ENCODE measurements around the gene VPS37B.

The VPS37B gene

DNA sequence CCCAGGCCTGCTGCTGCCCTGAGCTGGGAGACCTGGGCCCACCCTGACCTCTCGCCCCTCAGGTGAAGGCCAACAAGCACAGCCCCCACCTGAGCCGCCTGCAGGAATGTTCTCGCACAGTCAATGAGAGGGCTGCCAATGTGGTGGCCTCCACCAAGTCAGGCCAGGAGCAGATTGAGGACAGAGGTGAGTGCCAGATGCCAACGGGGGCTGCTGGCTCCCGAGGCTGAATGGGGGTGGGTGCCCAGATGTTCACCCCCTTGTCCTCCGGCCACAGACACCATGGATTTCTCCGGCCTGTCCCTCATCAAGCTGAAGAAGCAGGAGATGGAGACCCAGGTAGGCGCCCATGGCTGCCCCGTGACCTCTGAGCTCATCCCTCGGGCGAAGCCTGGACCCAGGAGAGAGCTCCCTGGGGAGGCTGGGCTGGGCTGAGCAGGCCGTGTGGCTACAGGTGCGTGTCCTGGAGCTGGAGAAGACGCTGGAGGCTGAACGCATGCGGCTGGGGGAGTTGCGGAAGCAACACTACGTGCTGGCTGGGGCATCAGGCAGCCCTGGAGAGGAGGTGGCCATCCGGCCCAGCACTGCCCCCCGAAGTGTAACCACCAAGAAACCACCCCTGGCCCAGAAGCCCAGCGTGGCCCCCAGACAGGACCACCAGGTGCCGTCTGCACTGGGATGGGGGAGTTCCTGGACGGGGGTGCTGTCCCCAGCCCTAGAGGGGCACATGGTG lies 34.9 kb downstream of the VPS37B start:
- Mint-ChIP-seq H3K9me3 (no peaks in the 10 kb centered on the region), H3K27ac (no peak overlapping the region), H3K4me1 (peaks cover 19% of the 10 kb centered on the region), H3K27me3 (ENCODE audit: low read depth, poor library complexity) (no peaks in the 10 kb centered on the region), H3K4me3 (no peak overlapping the region), H3K36me3 (ENCODE audit: low read depth) (peaks cover 8% of the 10 kb centered on the region)
- no peak for DNase-seq
- TF ChIP-seq, protein P1, sequence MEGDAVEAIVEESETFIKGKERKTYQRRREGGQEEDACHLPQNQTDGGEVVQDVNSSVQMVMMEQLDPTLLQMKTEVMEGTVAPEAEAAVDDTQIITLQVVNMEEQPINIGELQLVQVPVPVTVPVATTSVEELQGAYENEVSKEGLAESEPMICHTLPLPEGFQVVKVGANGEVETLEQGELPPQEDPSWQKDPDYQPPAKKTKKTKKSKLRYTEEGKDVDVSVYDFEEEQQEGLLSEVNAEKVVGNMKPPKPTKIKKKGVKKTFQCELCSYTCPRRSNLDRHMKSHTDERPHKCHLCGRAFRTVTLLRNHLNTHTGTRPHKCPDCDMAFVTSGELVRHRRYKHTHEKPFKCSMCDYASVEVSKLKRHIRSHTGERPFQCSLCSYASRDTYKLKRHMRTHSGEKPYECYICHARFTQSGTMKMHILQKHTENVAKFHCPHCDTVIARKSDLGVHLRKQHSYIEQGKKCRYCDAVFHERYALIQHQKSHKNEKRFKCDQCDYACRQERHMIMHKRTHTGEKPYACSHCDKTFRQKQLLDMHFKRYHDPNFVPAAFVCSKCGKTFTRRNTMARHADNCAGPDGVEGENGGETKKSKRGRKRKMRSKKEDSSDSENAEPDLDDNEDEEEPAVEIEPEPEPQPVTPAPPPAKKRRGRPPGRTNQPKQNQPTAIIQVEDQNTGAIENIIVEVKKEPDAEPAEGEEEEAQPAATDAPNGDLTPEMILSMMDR (IDR thresholded peaks at IDR 0.05): no peak

DNA sequence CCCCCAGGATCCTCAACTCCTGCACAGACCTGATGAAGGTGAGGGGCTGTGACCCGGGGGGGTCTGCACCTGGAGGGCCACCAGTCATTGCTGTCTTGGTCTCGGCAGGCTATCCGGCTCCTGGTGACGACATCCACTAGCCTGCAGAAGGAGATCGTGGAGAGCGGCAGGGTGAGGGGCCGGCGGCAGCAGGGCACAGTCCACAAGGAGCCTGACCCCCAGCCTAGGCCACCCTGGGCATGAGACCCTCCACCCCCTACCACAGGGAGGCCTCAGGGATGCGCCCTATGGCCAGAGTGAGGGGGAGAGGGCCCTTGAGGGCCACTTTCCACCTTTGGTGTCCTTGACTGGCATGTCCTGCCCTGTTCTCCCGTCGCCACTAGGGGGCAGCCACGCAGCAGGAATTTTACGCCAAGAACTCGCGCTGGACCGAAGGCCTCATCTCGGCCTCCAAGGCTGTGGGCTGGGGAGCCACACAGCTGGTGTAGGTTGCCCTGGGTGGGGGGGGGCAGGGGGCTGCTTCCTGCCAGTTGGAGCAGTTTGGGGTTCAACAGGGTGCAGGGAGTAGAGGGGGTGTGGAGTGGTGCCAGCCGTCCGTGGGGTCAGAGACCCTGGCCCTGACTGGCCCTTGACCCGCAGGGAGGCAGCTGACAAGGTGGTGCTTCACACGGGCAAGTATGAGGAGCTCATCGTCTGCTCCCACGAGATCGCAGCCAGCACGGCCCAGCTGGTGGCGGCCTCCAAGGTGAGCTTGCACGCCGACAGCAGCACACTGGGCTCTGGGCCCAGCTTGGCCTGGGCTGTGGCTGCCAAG lies 35.7 kb downstream of the VPS37B start:
- no peak overlapping the region for H3K4me3 Mint-ChIP-seq
- peaks cover 24% of the 10 kb centered on the region for H3K4me1 Mint-ChIP-seq
- no peaks in the 10 kb centered on the region for H3K27me3 Mint-ChIP-seq (ENCODE audit: low read depth, poor library complexity)
- H3K9me3 Mint-ChIP-seq: no peaks in the 10 kb centered on the region
- DNase-seq: peak; percentile 87
- peaks cover 8% of the 10 kb centered on the region for H3K36me3 Mint-ChIP-seq (ENCODE audit: low read depth)
- TF ChIP-seq, protein P1 (IDR thresholded peaks at IDR 0.05): peak; percentile 89
- H3K27ac Mint-ChIP-seq: no peak overlapping the region

DNA sequence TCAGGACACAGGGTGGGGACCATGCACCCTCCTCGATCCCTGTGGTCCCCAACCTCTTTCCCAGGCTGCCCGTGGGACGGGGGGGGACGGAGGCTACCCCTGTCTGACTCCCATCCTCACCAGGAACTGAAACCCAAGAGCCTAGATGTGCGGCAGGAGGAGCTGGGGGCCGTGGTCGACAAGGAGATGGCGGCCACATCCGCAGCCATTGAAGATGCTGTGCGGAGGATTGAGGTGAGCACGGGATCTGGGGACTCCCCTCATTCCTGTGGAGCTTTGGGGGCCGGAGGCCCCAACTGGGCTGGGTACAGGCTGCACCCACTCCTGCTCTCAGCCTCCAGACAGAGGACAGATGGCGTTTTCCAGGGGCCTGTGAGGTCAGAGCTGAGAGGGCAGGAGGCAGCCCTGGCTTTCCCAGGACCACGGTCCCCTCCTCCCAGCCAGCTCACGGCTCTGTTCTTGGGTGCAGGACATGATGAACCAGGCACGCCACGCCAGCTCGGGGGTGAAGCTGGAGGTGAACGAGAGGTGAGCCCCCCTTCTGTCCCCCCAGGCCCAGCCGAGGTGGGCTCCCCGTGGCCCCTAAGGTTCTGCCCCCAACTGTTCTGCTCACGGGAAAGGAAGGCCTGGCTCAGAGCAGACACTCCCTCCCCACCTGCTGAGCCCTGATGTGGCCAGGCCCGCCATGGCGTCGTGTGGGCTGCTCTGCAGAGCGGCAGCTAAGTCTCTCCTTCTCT lies 36.5 kb downstream of the VPS37B start:
- Mint-ChIP-seq H3K4me1 (peaks cover 27% of the 10 kb centered on the region), H3K4me3 (no peak overlapping the region), H3K27ac (no peak overlapping the region), H3K36me3 (ENCODE audit: low read depth) (peaks cover 7% of the 10 kb centered on the region), H3K9me3 (no peaks in the 10 kb centered on the region), H3K27me3 (ENCODE audit: low read depth, poor library complexity) (no peaks in the 10 kb centered on the region)
- TF ChIP-seq, protein P1 (IDR thresholded peaks at IDR 0.05): no peak
- no peak for DNase-seq

DNA sequence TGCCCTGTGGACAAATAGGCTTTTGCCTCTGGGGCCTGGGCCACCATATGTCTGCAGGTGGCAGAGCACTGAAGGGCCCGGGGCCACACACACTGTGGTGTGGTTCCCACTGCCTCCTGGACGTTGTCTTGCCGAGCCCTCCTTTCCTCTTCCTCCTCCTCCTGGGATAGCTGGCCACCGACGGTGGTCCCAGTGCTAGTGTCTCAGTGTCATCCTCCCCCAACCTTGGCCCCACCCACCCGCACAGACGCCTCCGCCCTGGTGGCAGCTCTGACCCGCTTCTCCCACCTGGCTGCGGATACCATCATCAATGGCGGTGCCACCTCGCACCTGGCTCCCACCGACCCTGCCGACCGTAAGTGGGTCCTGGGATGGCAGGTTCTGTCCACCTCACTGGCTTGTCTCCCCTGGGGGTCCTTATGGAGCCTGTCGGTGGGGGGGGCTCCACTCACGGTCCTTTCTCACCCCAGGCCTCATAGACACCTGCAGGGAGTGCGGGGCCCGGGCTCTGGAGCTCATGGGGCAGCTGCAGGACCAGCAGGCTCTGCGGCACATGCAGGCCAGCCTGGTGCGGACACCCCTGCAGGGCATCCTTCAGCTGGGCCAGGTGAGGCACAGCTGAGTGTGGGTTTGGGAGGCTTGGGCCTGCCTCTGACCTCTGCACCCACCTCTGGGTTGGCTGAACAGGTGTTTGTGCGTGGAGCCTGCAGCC lies 37.2 kb downstream of the VPS37B start:
- H3K27me3 Mint-ChIP-seq (ENCODE audit: low read depth, poor library complexity): no peaks in the 10 kb centered on the region
- no peaks in the 10 kb centered on the region for H3K9me3 Mint-ChIP-seq
- TF ChIP-seq, protein P1 (IDR thresholded peaks at IDR 0.05): no peak
- peaks cover 4% of the 10 kb centered on the region for H3K36me3 Mint-ChIP-seq (ENCODE audit: low read depth)
- no peak overlapping the region for H3K27ac Mint-ChIP-seq
- no peak overlapping the region for H3K4me3 Mint-ChIP-seq
- no peak for DNase-seq
- peaks cover 34% of the 10 kb centered on the region for H3K4me1 Mint-ChIP-seq

DNA sequence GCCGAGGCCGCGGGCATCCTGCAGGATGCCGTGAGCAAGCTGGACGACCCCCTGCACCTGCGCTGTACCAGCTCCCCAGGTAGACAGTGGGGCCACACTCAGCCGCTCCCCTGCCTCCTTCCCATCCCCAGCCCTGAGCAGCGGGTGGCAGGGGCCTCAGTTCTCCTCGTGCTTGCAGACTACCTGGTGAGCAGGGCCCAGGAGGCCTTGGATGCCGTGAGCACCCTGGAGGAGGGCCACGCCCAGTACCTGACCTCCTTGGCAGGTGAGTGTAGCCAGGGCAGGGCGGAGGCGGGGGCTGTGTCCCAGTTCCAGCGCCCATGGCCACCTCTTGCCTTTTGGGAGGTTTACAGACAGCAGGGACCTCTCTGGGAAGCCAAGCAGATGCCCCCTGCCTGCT lies 37.8 kb downstream of the VPS37B start:
- H3K4me1 Mint-ChIP-seq: peaks cover 33% of the 10 kb centered on the region
- peaks cover 4% of the 10 kb centered on the region for H3K36me3 Mint-ChIP-seq (ENCODE audit: low read depth)
- no peak for DNase-seq
- H3K27me3 Mint-ChIP-seq (ENCODE audit: low read depth, poor library complexity): no peaks in the 10 kb centered on the region
- H3K9me3 Mint-ChIP-seq: no peaks in the 10 kb centered on the region
- no peak overlapping the region for H3K4me3 Mint-ChIP-seq
- TF ChIP-seq, protein P1 (IDR thresholded peaks at IDR 0.05): no peak
- H3K27ac Mint-ChIP-seq: no peak overlapping the region
